ENCODE measurements around the gene EBI3.
"Not testable (repeated sequence)": the region's sequence is repeated elsewhere in the genome, so short reads cannot be mapped to it uniquely, and the experiment has no call there.

EBI3 gene

GRCh38 chr19:4229179-4229931, at the start of gene EBI3:
Gene EBI3, plus strand, starts transcription at chr19:4229523. Its CDS starts 28 bp downstream, at chr19:4229551.
- peak; percentile 37 for DNase-seq (ENCODE audit: low spot score)

GRCh38 chr19:4181053-4181508, 48.2 kb upstream of the EBI3 start:
- DNase-seq (ENCODE audit: low spot score), result no peak

- DNase-seq (ENCODE audit: low spot score), result peak; percentile 94
Measured at GRCh38 chr19:4182084-4182810, 47.1 kb upstream of the EBI3 start, which contains the start of the genes ANKRD24 and SIRT6. Gene ANKRD24, plus strand, starts transcription at chr19:4182689. Its CDS starts 3,737 bp downstream, at chr19:4186426. Gene SIRT6, minus strand, starts transcription at chr19:4182563. Its CDS starts 24 bp downstream, at chr19:4182539.

- no peak for DNase-seq (ENCODE audit: low spot score)
Measured at GRCh38 chr19:4183967-4184717, 45.2 kb upstream of the EBI3 start.

- no peak for DNase-seq (ENCODE audit: low spot score)
Measured at GRCh38 chr19:4184718-4185352, 44.5 kb upstream of the EBI3 start.

- no peak for DNase-seq (ENCODE audit: low spot score)
Measured at GRCh38 chr19:4185413-4186086, 43.8 kb upstream of the EBI3 start.

- DNase-seq (ENCODE audit: low spot score), result peak; percentile 77
Measured at GRCh38 chr19:4186087-4186993, 43.0 kb upstream of the EBI3 start.

- no peak for DNase-seq (ENCODE audit: low spot score)
Measured at GRCh38 chr19:4187313-4188122, 41.8 kb upstream of the EBI3 start.

- no peak for DNase-seq (ENCODE audit: low spot score)
Measured at GRCh38 chr19:4189641-4190040, 39.7 kb upstream of the EBI3 start.

- DNase-seq (ENCODE audit: low spot score), result not testable (repeated sequence)
Measured at GRCh38 chr19:4192537-4192936, 36.8 kb upstream of the EBI3 start.

- DNase-seq (ENCODE audit: low spot score), result no peak
Measured at GRCh38 chr19:4194353-4194752, 35.0 kb upstream of the EBI3 start.

GRCh38 chr19:4196009-4196408, 33.3 kb upstream of the EBI3 start:
- DNase-seq (ENCODE audit: low spot score), result no peak

- DNase-seq (ENCODE audit: low spot score), result no peak
Measured at GRCh38 chr19:4196587-4197148, 32.7 kb upstream of the EBI3 start.

- no peak for DNase-seq (ENCODE audit: low spot score)
Measured at GRCh38 chr19:4197228-4197624, 32.1 kb upstream of the EBI3 start.

- no peak for DNase-seq (ENCODE audit: low spot score)
Measured at GRCh38 chr19:4197625-4198466, 31.5 kb upstream of the EBI3 start.

- no peak for DNase-seq (ENCODE audit: low spot score)
Measured at GRCh38 chr19:4198467-4199126, 30.7 kb upstream of the EBI3 start.

GRCh38 chr19:4199699-4200293, 29.5 kb upstream of the EBI3 start:
- DNase-seq (ENCODE audit: low spot score), result no peak

Data from cerebellar cortex (tissue), 1 donor.